PC-3 (cell line): ENCODE measurements around the gene MACROD2. TPM values are rescaled to one million over a fixed set of nuclear protein-coding genes. Genes with fewer than 3 reads are reported as not detected.

ENCODE experiments used
- ATAC-seq: fragments of 200-7000 bp; cut with Tn5 transposase; 2 replicates; pipeline ENCODE4 v1.9.1; 2020; ENCODE audit warnings: mild to moderate bottlenecking, moderate library complexity
- BruUV-seq: library from RNA; stranded (reverse); fragments of 400-500 nt; replicated peaks from 2 replicates; lab custom pipeline; 2021; lab: Mats Ljungman, UMichigan
- CTCF ChIA-PET: fragments of 300-600 bp; sonication (Branson Sonifier 250); formaldehyde crosslinking; loops from one replicate; lab custom pipeline; 2022; ENCODE audit warnings: antibody characterized with exemption; lab: Charles Lee
- POLR2A ChIA-PET: fragments of 300-600 bp; sonication (Branson Sonifier 250); formaldehyde crosslinking; loops from one replicate; lab custom pipeline; 2022; ENCODE audit warnings: antibody characterized with exemption; ENCODE audit not compliant: unreplicated experiment; lab: Charles Lee
- DNase-seq: peaks from one replicate; pipeline ENCODE4 v3.0.0-alpha.2; 2015
- H2AFZ ChIP-seq: fragments of 300-600 bp; sonication (generic); 2 replicates; pipeline ENCODE4 v1.6.0; 2016; ENCODE audit warnings: antibody characterized with exemption, low read length
- H3F3A ChIP-seq: fragments of 300-600 bp; sonication (generic); one replicate; pipeline ENCODE4 v1.6.0; 2017; ENCODE audit warnings: antibody characterized with exemption, low read length, control low read depth, mild to moderate bottlenecking; ENCODE audit not compliant: unreplicated experiment
- H3K27ac ChIP-seq: fragments of 300-600 bp; sonication (generic); 2 replicates; pipeline ENCODE4 v1.5.1; 2016; ENCODE audit warnings: mild to moderate bottlenecking, low read length
- H3K27me3 ChIP-seq: fragments of 300-600 bp; sonication (generic); 2 replicates; pipeline ENCODE4 v1.6.1; 2016; ENCODE audit warnings: low read length, mixed read lengths
- H3K36me3 ChIP-seq: fragments of 300-600 bp; sonication (generic); 2 replicates; pipeline ENCODE4 v1.6.1; 2016; ENCODE audit warnings: low read depth, mixed run types, low read length, mixed read lengths
- H3K4me1 ChIP-seq: fragments of 300-600 bp; sonication (generic); 2 replicates; pipeline ENCODE4 v1.5.1; 2016; ENCODE audit warnings: low read length; ENCODE audit not compliant: insufficient read depth
- H3K4me2 ChIP-seq: fragments of 300-600 bp; sonication (generic); 2 replicates; pipeline ENCODE4 v1.6.0; 2016; ENCODE audit warnings: low read length
- H3K4me3 ChIP-seq: fragments of 300-600 bp; sonication (generic); 2 replicates; pipeline ENCODE4 v1.5.1; 2016; ENCODE audit warnings: mild to moderate bottlenecking, low read length, mixed read lengths
- H3K79me2 ChIP-seq: fragments of 300-600 bp; sonication (generic); 2 replicates; pipeline ENCODE4 v1.6.1; 2017; ENCODE audit warnings: low read length, mixed read lengths
- H3K9ac ChIP-seq: fragments of 300-600 bp; sonication (generic); 2 replicates; pipeline ENCODE4 v1.6.0; 2016; ENCODE audit warnings: mild to moderate bottlenecking, low read length
- H3K9me2 ChIP-seq: fragments of 300-600 bp; sonication (generic); replicated peaks from 2 replicates; pipeline ENCODE4 v1.6.1; 2016; ENCODE audit warnings: mixed run types, low read length, mixed read lengths
- H3K9me3 ChIP-seq: fragments of 300-600 bp; sonication (generic); 2 replicates; pipeline ENCODE4 v1.6.1; 2016; ENCODE audit warnings: low read length, mixed read lengths
- H4K20me1 ChIP-seq: fragments of 300-600 bp; sonication (generic); 2 replicates; pipeline ENCODE4 v1.6.1; 2016; ENCODE audit warnings: low read length, mixed read lengths
- CTCF ChIP-seq: fragments of 300-600 bp; sonication (generic); conservative IDR thresholded peaks from 2 replicates; pipeline ENCODE4 v1.5.1; 2017; ENCODE audit warnings: antibody characterized with exemption, low read depth, mild to moderate bottlenecking, low read length
- EZH2 ChIP-seq: fragments of 300-600 bp; sonication (generic); IDR thresholded peaks from one replicate; pipeline ENCODE4 v1.6.1; 2017; ENCODE audit warnings: antibody characterized with exemption, mild to moderate bottlenecking, low read length; ENCODE audit not compliant: unreplicated experiment
- EZH2phosphoT487 ChIP-seq: fragments of 300-600 bp; sonication (generic); IDR thresholded peaks from 2 replicates; pipeline ENCODE4 v1.6.1; 2018; ENCODE audit warnings: mild to moderate bottlenecking, antibody characterized with exemption, low read length, borderline replicate concordance
- intact Hi-C: fragments of 100-400 bp; cut with micrococcal nuclease; formaldehyde crosslinking; loops from 2 replicates; pipeline ENCODE4 v1.9.0; 2023
- total RNA-seq: library from RNA; depleted of rRNA; stranded (reverse); fragments of >200 nt; gene quantifications from 2 replicates; pipeline ENCODE4 v1.2.3, GENCODE V29; 2014

Gene MACROD2
- total RNA-seq, 1 experiment from 2014 or later = 3.1 TPM

DNA sequence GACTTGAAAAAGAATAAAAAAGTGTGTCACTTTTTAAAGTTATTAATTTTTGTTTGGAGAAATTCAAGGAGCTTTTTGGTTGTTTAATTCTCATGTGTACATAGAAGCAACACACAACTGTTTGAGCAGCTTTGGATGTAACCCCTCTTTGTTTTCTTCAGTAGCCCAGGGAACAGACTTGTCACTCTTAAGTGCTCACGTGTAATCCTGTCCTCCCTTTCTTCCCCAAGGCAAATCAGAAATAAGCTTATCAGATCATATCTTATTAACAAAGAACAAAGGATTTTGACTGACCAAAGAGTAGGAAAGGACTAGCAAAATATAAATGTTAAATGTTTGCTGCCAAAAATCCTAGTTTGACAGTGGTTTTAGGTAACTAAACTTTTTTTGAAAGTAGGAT is 349.4 kb downstream of the MACROD2 start:
- ChIA-PET CTCF (no interaction called here), POLR2A (no interaction called here)
- peaks cover 3% of the 10 kb centered on the region; the same call in 1 of the 2 replicates for H3K4me1 ChIP-seq
- ATAC-seq (no peak), DNase-seq (no peak)
- no peak overlapping the region for H3K4me2 ChIP-seq
- H3K79me2 ChIP-seq = no peaks in the 10 kb centered on the region
- no peaks in the 10 kb centered on the region for H3F3A ChIP-seq
- no peak overlapping the region for H3K27ac ChIP-seq
- no peaks in the 10 kb centered on the region for H3K36me3 ChIP-seq
- H3K9me2 ChIP-seq = no peaks in the 10 kb centered on the region
- no peaks in the 10 kb centered on the region for H3K27me3 ChIP-seq
- no peaks in the 10 kb centered on the region for H3K9me3 ChIP-seq
- H3K9ac ChIP-seq = no peak overlapping the region
- no peak overlapping the region for H3K4me3 ChIP-seq
- TF ChIP-seq EZH2 (no peak), CTCF (no peak), EZH2phosphoT487 (no peak)
- intact Hi-C loops = no loop called here
- H4K20me1 ChIP-seq = no peaks in the 10 kb centered on the region
- no TSS peak for BruUV-seq
- no peak overlapping the region for H2AFZ ChIP-seq

DNA sequence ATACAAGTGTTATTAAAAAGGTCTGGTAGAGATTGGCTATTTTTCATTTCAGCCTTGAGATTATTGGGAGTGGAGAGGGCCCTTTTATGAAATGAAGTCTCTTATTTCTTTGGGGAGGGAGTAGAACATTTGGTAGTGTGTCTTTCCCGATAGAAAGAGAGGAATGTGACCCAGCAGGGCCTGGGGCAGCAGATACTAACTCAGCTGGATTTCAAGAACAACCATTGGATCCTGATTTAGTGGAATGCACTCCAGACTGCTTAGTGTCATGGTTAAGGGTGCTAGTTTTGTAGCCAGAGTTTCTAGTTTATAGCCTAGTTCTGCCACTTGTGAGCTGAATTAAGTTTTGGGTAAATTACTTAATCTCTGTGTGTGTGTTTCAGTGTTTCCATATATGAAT is 360.5 kb downstream of the MACROD2 start:
- Histone ChIP-seq H3K4me2 (no peak overlapping the region), H2AFZ (no peak overlapping the region), H3K4me1 (0 out of 2 replicates have a peak, but pooled peaks cover 6% of the 10 kb centered on the region), H3K36me3 (no peaks in the 10 kb centered on the region), H3F3A (no peaks in the 10 kb centered on the region), H3K27ac (no peak overlapping the region), H3K27me3 (no peaks in the 10 kb centered on the region), H3K4me3 (no peak overlapping the region), H4K20me1 (no peaks in the 10 kb centered on the region), H3K9me3 (no peaks in the 10 kb centered on the region), H3K9me2 (no peaks in the 10 kb centered on the region), H3K79me2 (no peaks in the 10 kb centered on the region), H3K9ac (no peak overlapping the region)
- DNase-seq (no peak), ATAC-seq (no peak)
- ChIA-PET POLR2A (no interaction called here), CTCF (no interaction called here)
- intact Hi-C loops = no loop called here
- TF ChIP-seq EZH2 (no peak), CTCF (no peak), EZH2phosphoT487 (no peak)
- BruUV-seq = no TSS peak

GRCh38 chr20:14360416-14360815 is 365.1 kb downstream of the MACROD2 start:
- ATAC-seq = peak; percentile 35; the same call in 1 of the 2 replicates
- H3K79me2 ChIP-seq = no peaks in the 10 kb centered on the region
- no peak overlapping the region for H3K9ac ChIP-seq
- no peaks in the 10 kb centered on the region for H3F3A ChIP-seq
- TF ChIP-seq EZH2 (no peak), EZH2phosphoT487 (no peak), CTCF (no peak)
- POLR2A ChIA-PET = no interaction called here
- no peaks in the 10 kb centered on the region for H3K9me2 ChIP-seq
- no TSS peak for BruUV-seq
- CTCF ChIA-PET = no interaction called here
- H3K4me1 ChIP-seq = no peaks in the 10 kb centered on the region
- H3K27ac ChIP-seq = no peak overlapping the region
- H2AFZ ChIP-seq = no peak overlapping the region
- no peak overlapping the region for H3K4me2 ChIP-seq
- H3K9me3 ChIP-seq = no peaks in the 10 kb centered on the region
- DNase-seq = peak; percentile 30
- H3K36me3 ChIP-seq = no peaks in the 10 kb centered on the region
- intact Hi-C loops = no loop called here
- H3K27me3 ChIP-seq = no peaks in the 10 kb centered on the region
- H4K20me1 ChIP-seq = no peaks in the 10 kb centered on the region
- H3K4me3 ChIP-seq = no peak overlapping the region
